Measurements from ENCODE around the gene CDHR5.
"Not testable (repeated sequence)": the region's sequence is repeated elsewhere in the genome, so short reads cannot be mapped to it uniquely, and the experiment has no call there.

CDHR5 gene, protein sequence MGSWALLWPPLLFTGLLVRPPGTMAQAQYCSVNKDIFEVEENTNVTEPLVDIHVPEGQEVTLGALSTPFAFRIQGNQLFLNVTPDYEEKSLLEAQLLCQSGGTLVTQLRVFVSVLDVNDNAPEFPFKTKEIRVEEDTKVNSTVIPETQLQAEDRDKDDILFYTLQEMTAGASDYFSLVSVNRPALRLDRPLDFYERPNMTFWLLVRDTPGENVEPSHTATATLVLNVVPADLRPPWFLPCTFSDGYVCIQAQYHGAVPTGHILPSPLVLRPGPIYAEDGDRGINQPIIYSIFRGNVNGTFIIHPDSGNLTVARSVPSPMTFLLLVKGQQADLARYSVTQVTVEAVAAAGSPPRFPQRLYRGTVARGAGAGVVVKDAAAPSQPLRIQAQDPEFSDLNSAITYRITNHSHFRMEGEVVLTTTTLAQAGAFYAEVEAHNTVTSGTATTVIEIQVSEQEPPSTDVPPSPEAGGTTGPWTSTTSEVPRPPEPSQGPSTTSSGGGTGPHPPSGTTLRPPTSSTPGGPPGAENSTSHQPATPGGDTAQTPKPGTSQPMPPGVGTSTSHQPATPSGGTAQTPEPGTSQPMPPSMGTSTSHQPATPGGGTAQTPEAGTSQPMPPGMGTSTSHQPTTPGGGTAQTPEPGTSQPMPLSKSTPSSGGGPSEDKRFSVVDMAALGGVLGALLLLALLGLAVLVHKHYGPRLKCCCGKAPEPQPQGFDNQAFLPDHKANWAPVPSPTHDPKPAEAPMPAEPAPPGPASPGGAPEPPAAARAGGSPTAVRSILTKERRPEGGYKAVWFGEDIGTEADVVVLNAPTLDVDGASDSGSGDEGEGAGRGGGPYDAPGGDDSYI

DNA sequence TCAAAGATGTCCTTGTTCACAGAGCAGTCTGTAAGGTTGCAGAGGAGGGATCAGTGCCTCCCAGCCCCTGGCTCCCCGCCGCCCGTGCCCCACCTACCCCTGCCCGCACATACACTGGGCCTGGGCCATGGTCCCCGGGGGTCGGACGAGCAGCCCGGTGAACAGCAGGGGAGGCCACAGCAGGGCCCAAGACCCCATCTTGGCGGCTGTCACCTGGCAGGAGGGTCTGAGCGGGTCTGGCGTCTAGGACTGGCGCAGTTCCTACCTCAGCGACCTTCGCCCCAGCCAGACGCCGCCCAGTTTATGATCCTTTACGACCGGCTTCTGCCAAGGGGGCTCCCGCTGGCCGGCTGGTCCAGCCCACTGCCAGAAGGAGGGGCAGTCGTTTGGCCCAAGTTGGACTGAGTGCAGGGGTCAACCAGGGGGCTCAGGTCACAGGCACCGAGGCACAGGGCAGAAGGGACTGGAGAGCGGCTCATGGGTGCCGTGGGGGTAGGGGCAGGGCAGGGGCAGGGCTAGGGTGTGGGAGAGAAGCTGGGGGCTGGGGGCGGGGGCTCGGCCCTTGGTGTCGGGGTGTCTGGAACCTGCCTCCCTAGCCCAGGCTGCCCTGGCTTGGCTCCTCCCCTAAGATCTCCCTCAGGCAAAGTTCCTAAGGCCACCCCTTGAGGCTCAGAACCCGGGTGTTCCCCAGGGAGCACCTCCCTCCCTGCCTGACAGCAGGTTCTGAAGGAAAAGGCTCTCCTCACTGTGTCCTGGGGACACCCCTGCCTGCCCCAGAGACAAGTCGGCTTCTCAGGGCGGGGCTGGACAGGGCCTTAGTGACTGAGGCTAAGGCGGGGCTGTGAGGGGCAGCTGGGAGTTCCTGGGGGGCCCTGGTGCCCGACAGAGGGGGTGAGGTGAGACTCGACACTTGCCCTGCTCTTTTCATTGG is at the start of gene CDHR5:
TSS of gene CDHR5 (minus strand) at position 251 of the 931 bp plus-strand sequence. CDS start at position 198, 53 bp downstream.
- no peak for DNase-seq (ENCODE audit: low read depth in 2 of 2)

DNA sequence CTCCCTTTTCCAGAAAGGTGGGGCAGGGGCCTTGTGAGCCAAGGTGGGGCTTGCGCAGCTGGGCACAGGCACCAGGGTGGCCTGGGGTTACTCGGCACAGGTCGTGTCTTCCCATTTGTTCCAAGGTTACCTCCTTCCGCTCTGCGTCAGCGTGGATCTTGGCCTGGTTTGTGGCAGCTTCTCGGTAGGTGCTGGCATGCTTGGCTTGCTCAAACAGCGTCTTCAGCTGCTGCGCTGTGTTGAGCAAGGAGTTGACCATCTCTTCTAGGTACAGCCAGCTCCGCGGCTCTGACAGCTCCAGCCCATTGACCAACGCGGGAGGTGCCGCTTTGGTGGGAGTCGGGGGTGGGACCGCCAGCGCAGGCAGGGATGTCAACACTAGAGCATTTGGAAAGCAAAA is 49.7 kb upstream of the CDHR5 start:
- DNase-seq (ENCODE audit: low read depth in 2 of 2), result no peak

GRCh38 chr11:673866-674265 is 49.1 kb upstream of the CDHR5 start:
- DNase-seq (ENCODE audit: low read depth in 2 of 2), result no peak

- DNase-seq (ENCODE audit: low read depth in 2 of 2), result no peak
These were observed 41.0 kb upstream of the CDHR5 start for GRCh38 chr11:665704-666281.

DNA sequence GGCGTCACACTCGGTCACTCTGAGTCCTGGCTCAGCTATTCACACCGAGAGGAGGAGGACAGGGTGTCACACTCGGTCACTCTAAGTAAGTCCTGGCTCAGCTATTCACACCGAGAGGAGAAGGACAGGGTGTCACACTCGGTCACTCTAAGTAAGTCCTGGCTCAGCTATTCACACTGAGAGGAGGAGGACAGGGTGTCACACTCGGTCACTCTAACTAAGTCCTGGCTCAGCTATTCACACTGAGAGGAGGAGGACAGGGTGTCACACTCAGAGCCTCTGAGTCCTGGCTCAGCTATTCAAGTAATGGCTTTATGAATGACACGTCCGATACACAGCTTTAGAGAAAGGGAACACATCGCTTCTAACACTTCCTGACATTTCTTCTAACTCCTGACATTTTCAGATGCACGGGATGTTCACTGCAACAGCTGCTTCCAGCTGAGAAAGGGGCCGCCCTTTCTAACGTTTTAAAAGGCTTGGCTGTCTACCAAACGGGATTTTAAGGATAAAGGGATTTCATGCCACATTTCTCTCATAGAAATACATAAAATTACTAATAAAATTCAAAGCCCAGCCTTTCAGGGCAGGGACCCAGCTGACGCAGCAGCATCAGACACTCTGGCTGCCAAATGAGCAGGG is 40.4 kb upstream of the CDHR5 start:
- no peak for DNase-seq (ENCODE audit: low read depth in 2 of 2)

- DNase-seq (ENCODE audit: low read depth in 2 of 2), result no peak
These were observed 38.0 kb upstream of the CDHR5 start for GRCh38 chr11:662689-663274.

GRCh38 chr11:660681-661444 is 36.1 kb upstream of the CDHR5 start:
- DNase-seq (ENCODE audit: low read depth in 2 of 2), result no peak

DNA sequence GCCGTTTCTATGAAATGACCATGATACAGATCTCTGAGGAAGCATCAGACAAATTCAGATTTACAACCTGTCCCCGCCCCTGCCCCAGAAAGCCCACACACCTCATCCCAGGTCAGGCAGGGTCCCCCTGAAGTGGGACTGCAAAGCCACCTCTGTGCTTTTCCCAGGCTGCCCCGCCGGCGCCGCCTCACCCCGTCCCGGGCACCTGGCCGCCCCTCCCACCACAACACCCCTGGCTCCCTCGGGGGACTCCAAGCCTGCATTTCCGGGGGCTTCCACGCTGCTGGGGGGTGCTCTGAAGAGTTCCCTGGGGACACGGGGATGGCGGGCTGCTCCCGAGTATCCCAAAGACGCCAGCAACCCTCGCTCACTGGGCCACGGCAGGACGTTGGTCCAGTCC is 35.5 kb upstream of the CDHR5 start:
- DNase-seq (ENCODE audit: low read depth in 2 of 2), result no peak

DNA sequence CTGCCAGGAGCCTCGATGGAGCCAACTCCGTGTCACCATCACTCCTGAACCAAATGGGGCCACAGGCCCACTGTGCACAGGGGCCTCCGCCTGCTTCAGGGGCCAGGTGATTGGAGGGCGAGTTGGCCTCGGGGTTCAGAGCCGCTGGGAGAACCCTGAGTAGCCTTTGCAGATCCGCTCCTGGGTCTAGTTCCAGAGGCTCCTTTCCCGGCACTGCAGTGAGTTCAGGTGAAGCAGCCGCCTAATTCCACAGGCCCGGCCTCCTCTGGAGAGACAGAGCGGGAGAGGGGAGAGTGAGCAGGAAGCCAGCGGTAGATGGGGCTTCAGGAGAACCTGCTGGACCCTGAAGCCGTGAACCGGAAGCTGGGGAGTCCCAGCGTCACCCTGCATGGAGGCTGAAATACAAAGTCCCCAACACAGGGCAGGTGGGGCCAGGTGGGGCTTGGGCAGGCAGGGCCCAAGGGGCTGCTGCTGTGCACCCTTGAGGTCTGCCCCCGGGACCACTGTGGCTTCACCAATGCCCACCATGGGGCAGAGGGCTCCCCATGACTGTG is 34.9 kb upstream of the CDHR5 start:
- DNase-seq (ENCODE audit: low read depth in 2 of 2), result no peak

- DNase-seq (ENCODE audit: low read depth in 2 of 2), result no peak
These were observed 33.0 kb upstream of the CDHR5 start for GRCh38 chr11:657691-658126.

- DNase-seq (ENCODE audit: low read depth in 2 of 2), result no peak
These were observed 32.1 kb upstream of the CDHR5 start for GRCh38 chr11:656866-657265.

GRCh38 chr11:656426-656825 is 31.7 kb upstream of the CDHR5 start:
- DNase-seq (ENCODE audit: low read depth in 2 of 2), result no peak

GRCh38 chr11:655036-655726 is 30.4 kb upstream of the CDHR5 start:
- no peak for DNase-seq (ENCODE audit: low read depth in 2 of 2)

DNA sequence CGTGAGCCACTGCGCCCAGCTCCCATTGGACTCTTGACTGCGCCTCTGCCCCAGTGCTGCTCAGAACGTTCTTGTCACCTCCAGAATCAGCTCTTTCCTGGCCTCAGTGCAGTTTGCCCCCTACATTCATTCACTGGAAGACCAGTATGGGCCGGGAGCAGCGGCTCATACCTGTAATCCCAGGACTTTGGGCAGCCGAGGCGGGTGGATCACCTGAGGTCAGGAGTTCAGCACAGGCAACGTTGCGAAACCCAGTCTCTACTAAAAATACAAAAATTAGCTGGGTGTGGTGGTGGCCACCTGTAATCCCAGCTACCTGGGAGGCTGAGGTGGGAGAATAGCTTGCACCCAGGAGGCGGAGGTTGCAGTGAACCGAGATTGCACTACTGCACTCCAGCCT is 29.7 kb upstream of the CDHR5 start:
- not testable (repeated sequence) for DNase-seq (ENCODE audit: low read depth in 2 of 2)

GRCh38 chr11:653837-654236 is 29.1 kb upstream of the CDHR5 start:
- no peak for DNase-seq (ENCODE audit: low read depth in 2 of 2)

- DNase-seq (ENCODE audit: low read depth in 2 of 2), result not testable (repeated sequence)
These were observed 28.4 kb upstream of the CDHR5 start for GRCh38 chr11:653136-653535.

- DNase-seq (ENCODE audit: low read depth in 2 of 2), result no peak
These were observed 25.7 kb upstream of the CDHR5 start for GRCh38 chr11:650482-650881.

- not testable (repeated sequence) for DNase-seq (ENCODE audit: low read depth in 2 of 2)
These were observed 23.0 kb upstream of the CDHR5 start for GRCh38 chr11:647672-648158.

GRCh38 chr11:646214-646613 is 21.5 kb upstream of the CDHR5 start:
- no peak for DNase-seq (ENCODE audit: low read depth in 2 of 2)

Data from activated CD8-positive, alpha-beta memory T cell treated with anti-CD3 and anti-CD28 coated beads for 4 hours (primary cell).